SK-N-MC (cell line): ENCODE measurements around the gene GABRR2.

ENCODE experiments used
- DNase-seq: peaks from one replicate; pipeline ENCODE4 v3.0.0-alpha.2; 2011; ENCODE audit warnings: low read depth, low spot score
- H3K27ac ChIP-seq: fragments of 200-600 bp; sonication (generic); 2 replicates; pipeline ENCODE4 v1.5.1; 2016; ENCODE audit warnings: mixed run types
- H3K36me3 ChIP-seq: fragments of 200-600 bp; sonication (generic); 2 replicates; pipeline ENCODE4 v1.6.1; 2017; ENCODE audit warnings: antibody characterized with exemption, low read length, mixed read lengths; ENCODE audit not compliant: insufficient read depth
- H3K4me3 ChIP-seq: fragments of 200-600 bp; sonication (generic); 2 replicates; pipeline ENCODE4 v1.5.1; 2016
- H3K9ac ChIP-seq: fragments of 200-600 bp; sonication (generic); 2 replicates; pipeline ENCODE4 v1.8.0; 2017; ENCODE audit warnings: mixed run types, mixed read lengths; ENCODE audit not compliant: insufficient read length
- H3K9me3 ChIP-seq: fragments of 200-600 bp; sonication (generic); 2 replicates; pipeline ENCODE4 v1.6.1; 2017; ENCODE audit warnings: low read depth, mild to moderate bottlenecking, antibody characterized with exemption, low read length, moderate library complexity, mixed read lengths
- EZH2 ChIP-seq: fragments of 200-600 bp; sonication (generic); IDR thresholded peaks from one replicate; pipeline ENCODE4 v1.6.1; 2017; ENCODE audit warnings: antibody characterized with exemption
- FOXP2 ChIP-seq: optimal IDR thresholded peaks from 2 replicates; pipeline ENCODE3; 2011; ENCODE audit warnings: mild to moderate bottlenecking, moderate library complexity; ENCODE audit not compliant: insufficient read depth; ENCODE audit errors: extremely low read length, control extremely low read depth
- POLR2AphosphoS5 ChIP-seq: IDR thresholded peaks from 2 replicates; pipeline ENCODE4 v1.6.1; 2012; ENCODE audit warnings: mild to moderate bottlenecking, low read depth, low read length, borderline replicate concordance

Gene GABRR2

GRCh38 chr6:89315249-89315885 is at the start of gene GABRR2:
TSS of gene GABRR2 (minus strand) at chr6:89315299. CDS start at chr6:89315165, 134 bp downstream.
- H3K27ac ChIP-seq: peak within 1 kb of the TSS; percentile 27
- H3K9ac ChIP-seq: no peak within 1 kb of the TSS
- no peaks in the 10 kb centered on the region for H3K36me3 ChIP-seq
- 0 out of 2 replicates have a peak, but pooled peaks cover 1% of the 10 kb centered on the region for H3K9me3 ChIP-seq
- DNase-seq: no peak
- H3K4me3 ChIP-seq: no peak within 1 kb of the TSS
- TF ChIP-seq POLR2AphosphoS5: no peak
- TF ChIP-seq FOXP2: no peak
- TF ChIP-seq EZH2: no peak

- no peak overlapping the region for H3K9ac ChIP-seq
- no peaks in the 10 kb centered on the region for H3K36me3 ChIP-seq
- H3K4me3 ChIP-seq: no peak overlapping the region
- no peak for DNase-seq
- TF ChIP-seq EZH2 (no peak), POLR2AphosphoS5 (no peak), FOXP2 (no peak)
- H3K9me3 ChIP-seq: no peaks in the 10 kb centered on the region
- H3K27ac ChIP-seq: no peak overlapping the region
These were observed 49.5 kb upstream of the GABRR2 start for GRCh38 chr6:89364586-89364985.

GRCh38 chr6:89361171-89361570 is 46.1 kb upstream of the GABRR2 start:
- DNase-seq: no peak
- Histone ChIP-seq H3K36me3 (no peaks in the 10 kb centered on the region), H3K27ac (no peak overlapping the region), H3K9ac (no peak overlapping the region), H3K9me3 (no peaks in the 10 kb centered on the region), H3K4me3 (no peak overlapping the region)
- TF ChIP-seq EZH2 (no peak), FOXP2 (no peak), POLR2AphosphoS5 (no peak)

GRCh38 chr6:89360415-89360999 is 45.4 kb upstream of the GABRR2 start:
- Histone ChIP-seq H3K9ac (no peak overlapping the region), H3K36me3 (no peaks in the 10 kb centered on the region)
- no peak for DNase-seq

GRCh38 chr6:89359561-89359960 is 44.5 kb upstream of the GABRR2 start:
- no peak for TF ChIP-seq POLR2AphosphoS5
- no peak for TF ChIP-seq FOXP2
- TF ChIP-seq EZH2: no peak
- no peak overlapping the region for H3K9ac ChIP-seq
- no peak for DNase-seq
- H3K27ac ChIP-seq: no peak overlapping the region
- H3K4me3 ChIP-seq: no peak overlapping the region
- no peaks in the 10 kb centered on the region for H3K36me3 ChIP-seq
- no peaks in the 10 kb centered on the region for H3K9me3 ChIP-seq

More at GRCh38 chr6:89360415-89360999, 45.4 kb upstream of the GABRR2 start:
- H3K4me3 ChIP-seq: no peak overlapping the region
- H3K27ac ChIP-seq: no peak overlapping the region
- no peak for TF ChIP-seq POLR2AphosphoS5
- TF ChIP-seq EZH2: no peak
- TF ChIP-seq FOXP2: no peak
- no peaks in the 10 kb centered on the region for H3K9me3 ChIP-seq

- no peak for TF ChIP-seq EZH2
- no peak for TF ChIP-seq FOXP2
- TF ChIP-seq POLR2AphosphoS5: no peak
- Histone ChIP-seq H3K9ac (no peak overlapping the region), H3K4me3 (no peak overlapping the region), H3K9me3 (no peaks in the 10 kb centered on the region), H3K27ac (no peak overlapping the region), H3K36me3 (no peaks in the 10 kb centered on the region)
- DNase-seq: no peak
These were observed 42.3 kb upstream of the GABRR2 start for GRCh38 chr6:89357390-89357789.

GRCh38 chr6:89356642-89357170 is 41.6 kb upstream of the GABRR2 start:
- DNase-seq: no peak
- Histone ChIP-seq H3K9me3 (no peaks in the 10 kb centered on the region), H3K9ac (no peak overlapping the region), H3K27ac (no peak overlapping the region), H3K4me3 (no peak overlapping the region), H3K36me3 (no peaks in the 10 kb centered on the region)
- TF ChIP-seq POLR2AphosphoS5 (no peak), FOXP2 (no peak), EZH2 (no peak)

GRCh38 chr6:89355511-89356194 is 40.6 kb upstream of the GABRR2 start:
- Histone ChIP-seq H3K4me3 (no peak overlapping the region), H3K9ac (no peak overlapping the region), H3K27ac (no peak overlapping the region), H3K36me3 (no peaks in the 10 kb centered on the region), H3K9me3 (no peaks in the 10 kb centered on the region)
- no peak for DNase-seq
- TF ChIP-seq FOXP2 (no peak), EZH2 (no peak), POLR2AphosphoS5 (no peak)
